Fibroblast of skin of right biceps (primary cell): ENCODE results near the gene SLC26A5.
"Not testable (repeated sequence)": the region's sequence is repeated elsewhere in the genome, so short reads cannot be mapped to it uniquely, and the experiment has no call there.

Experiments
- DNase-seq: peaks from one replicate; pipeline ENCODE4 v3.0.0-alpha.2; 2013

The SLC26A5 gene

DNA sequence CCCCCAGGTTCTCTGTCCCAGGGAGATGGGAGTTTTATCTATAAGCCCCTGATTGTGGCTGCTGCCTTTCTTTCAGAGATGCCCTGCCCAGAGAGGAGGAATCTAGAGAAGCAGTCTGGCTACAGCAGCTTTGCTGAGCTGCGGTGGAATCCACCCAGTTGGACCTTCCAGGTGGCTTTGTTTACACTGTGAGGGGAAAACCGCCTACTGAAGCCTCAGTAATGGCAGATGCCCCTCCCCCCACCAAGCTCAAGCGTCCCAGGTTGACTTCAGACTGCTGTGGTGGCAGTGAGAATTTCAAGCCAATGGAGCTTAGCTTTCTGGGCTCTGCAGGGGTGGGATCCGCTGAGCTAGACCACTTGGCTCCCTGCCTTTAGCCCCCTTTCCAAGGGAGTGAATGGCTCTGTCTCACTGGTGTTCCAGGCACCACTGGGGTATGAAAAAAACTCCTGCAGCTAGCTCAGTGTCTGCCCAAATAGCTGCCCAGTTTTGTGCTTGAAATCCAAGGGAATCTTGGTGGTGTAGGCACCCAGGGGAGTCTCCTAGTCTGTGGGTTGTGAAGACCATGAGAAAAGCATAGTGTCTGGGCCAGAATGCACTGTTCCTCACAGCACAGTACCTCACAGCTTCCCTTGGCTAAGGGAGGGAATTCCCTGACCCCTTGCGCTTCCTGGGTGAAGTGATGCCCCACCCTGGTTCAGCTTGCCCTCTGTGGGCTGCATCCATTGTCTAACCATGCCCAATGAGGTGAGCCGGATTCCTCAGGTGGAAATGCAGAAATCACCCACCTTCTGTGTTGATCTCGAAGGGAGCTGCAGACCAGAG, 40.0 kb downstream of the SLC26A5 start:
- DNase-seq, result not testable (repeated sequence)

DNA sequence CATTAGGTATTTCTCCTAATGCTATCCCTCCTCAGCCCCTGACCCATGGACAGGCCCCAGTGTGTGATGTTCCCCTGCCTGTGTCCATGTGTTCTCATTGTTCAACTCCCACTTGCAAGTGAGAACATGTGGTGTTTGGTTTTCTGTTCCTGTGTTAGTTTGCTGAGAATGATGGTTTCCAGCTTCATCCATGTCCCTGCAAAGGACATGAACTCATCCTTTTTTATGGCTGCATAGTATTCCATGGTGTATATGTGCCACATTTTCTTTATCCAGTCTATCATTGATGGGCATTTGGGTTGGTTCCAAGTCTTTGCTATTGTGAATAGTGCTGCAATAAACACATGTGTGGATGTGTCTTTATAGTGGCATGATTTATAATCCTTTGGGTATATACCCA, 46.3 kb downstream of the SLC26A5 start:
- DNase-seq, result not testable (repeated sequence)

DNA sequence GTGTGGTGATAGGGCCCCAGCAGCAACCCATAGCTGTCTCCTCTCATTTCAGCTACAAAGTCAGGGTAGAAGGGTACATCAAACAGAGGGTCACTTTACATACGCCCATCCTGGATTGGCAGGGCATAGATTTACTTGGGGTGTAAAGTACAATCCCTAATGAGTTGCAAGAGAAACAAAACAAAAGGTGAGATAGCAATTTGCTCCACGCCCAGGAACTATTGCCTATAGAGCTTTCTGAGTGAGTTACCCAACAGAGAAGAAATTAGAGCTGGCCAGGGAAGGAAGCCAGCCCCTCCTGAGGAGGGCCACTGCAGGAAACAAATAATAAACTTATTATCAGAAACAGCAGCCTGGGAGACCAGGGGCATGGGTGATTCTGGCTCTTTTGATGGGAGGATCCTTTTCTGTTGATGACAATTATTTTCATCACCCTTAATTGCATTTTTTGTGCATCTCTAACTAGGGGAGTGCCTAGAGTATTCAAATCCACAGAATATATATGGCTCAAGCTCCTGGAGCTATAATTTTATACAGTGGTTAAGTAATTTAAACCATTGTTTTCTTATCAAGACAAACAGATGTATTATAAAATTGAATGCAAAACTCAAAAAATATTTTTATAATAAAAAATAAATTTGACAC, 47.4 kb downstream of the SLC26A5 start:
- DNase-seq, result no peak

DNA sequence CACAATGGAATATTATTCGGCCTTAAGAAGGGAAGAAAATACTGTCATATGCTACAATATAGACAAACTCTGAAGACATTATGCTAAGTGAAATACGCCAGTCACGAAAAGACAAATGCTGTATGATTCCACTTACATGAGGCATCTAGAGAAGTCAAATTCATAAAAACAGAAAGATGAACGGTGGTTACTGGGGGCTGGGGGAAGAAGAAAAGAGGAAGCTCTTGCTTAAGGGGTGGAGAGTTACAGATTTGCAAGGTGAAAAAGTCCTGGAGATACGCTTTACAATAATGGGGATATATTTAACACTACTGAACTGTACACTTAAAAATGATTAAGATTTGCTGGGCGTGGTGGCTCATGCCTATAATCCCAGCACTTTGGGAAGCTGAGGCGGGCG, 49.5 kb downstream of the SLC26A5 start:
- DNase-seq, result no peak

DNA sequence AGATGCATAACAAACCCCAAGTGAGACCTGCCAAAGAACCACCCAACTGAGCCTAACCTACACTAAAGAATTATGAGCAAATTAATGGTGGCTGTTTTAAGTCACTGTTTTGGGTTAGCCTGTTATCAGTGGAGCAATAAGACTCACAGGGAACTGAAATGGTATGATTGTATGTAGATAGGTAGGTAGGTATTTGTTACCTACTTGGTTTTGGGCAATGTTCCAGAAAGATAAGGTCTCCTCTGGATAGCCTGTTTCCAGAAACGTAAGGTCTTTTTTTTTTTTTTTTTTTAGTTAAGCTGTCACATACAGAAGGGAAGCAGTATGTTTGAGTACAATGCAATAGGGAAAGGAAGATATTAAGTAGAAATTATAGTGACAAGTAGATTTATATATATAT, 50.9 kb downstream of the SLC26A5 start:
- no peak for DNase-seq

DNA sequence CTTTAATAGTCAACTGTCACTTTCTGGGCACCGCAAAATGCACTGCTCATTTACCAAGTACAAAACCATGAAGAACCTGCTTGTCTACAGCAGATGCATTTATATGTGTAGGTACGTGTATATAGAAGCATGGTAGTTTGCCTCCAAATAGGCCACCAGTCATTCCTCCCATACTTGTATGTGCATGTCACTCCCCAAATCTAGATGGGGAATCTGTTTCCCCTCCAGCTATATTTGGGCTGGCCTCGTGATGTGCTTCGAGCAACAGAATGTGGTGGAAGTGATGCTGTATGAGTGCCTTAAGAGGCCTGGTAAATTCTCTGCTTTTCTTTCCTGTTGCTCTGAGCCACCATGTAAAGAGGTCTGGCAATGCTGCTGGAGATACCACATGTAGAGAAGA, 51.4 kb downstream of the SLC26A5 start:
- DNase-seq, result no peak

DNA sequence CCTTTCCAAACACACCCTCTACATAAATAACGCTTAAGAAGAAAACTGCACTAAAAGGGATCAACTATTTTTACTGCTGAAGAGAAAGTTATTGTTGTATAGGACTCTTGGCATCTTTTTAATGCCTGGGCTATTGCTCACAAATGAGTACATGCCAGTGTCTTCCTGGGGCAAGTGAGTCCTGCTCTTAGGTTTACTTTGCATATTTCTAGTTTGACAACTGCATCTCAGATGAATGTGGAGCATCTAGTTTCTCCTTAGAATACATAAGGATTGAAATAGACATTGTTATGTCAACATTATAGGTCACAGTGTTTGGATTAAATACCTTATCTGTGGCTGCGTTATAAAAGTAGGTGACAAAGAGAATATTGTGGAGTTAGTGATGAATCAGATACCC, 54.0 kb downstream of the SLC26A5 start:
- no peak for DNase-seq

DNA sequence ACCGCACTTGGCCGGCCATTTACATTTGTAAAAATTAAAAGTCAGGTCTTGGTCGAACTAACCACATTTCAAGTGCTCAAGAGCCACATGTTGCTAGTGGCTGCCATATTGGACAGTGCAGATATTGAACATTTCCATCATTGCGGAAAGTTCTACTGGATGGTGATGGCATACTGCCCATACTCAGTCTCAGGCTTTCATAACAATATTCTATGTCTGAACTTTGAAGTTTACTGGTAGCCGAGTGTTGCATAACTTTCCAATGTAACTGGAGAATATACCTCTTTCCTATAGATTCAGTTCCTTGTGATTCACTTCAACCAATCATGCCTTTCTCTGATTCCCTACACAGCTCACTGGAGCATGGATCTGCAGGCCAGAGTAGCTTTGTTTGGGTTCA, 54.9 kb downstream of the SLC26A5 start:
- no peak for DNase-seq

DNA sequence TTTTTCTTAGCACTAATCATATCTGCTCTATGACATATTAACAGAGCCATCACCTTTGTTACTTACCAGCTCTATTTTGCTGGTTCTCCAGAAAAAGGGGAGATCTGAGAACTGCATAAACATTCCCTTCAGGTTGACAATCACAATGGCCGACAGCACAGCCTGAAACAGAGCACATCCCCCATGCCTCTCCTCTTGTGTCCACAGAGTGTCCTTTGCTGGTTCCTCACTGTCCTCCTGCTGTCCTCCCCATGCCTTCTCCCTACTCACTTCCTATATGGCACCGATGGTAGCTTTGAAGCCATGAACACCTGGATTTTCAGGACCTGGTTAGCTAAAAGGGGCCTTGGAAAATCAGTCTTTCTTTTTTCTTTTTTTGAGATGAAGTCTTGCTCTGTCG, 56.7 kb downstream of the SLC26A5 start:
- DNase-seq, result no peak

DNA sequence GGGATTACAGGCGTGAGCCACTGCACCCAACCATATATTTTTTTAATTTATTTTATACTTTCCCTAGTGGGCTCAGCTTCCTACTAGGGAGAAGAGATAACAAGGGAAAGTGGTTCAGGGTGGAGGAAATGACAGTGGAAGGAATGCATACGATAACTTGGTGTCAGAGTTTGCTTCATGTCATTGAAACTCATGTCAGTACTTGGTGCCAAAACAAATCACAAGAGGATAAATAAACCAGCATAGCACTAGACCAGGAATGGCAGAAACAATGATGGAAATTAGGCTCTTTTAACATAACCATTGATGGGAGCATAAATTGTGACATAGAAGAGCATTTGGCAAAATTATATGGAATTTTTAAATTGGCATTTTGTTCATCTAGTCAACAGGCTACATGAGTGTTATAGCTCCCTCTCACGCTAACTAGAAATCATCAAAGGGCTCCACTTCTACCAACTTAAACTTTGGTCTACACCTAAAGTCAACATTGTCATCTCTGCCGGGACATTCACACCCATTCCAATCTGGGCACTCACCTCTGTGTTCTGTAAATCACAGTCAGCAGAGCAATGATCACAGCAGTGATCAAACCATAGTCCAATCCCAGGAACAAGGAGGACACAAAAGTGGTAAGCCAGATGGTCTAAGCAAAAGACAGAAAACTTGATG, 57.4 kb downstream of the SLC26A5 start:
- no peak for DNase-seq

DNA sequence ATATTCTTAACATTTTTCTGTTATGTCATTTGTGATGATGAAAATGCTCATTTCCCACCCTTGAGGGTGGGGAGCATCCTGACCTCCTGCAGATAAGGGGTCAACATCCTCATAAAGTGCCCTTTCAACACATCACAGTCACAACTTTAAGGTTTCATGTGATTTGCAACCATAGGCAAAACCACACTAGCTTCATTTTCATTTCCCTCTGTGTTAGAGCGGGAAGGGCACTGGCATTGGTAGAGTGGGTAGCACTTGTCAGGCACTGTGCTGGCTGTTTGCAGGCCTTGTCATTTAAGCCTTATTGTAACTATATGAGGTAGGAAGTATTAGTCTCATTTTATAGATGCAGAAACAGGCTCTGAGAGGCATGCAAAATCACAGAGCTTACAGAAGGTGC, 58.8 kb downstream of the SLC26A5 start:
- DNase-seq, result no peak

DNA sequence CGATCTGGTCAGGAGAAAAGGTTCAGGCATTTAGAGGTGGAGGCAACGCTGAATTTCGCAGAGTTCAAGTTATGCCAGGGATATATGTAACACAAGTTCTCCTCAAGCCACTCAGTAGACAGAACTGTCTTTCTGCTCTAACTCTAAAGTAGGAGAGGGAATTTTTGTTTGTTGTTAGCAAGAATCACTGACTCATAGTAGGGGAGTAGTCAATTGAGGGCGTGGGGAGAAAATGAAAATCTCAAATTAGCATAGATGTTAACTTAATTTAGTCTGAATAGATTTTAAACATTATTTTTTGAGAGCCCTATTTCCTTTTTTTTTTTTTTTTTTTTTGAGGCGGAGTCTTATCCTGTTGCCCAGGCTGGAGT, 64.0 kb downstream of the SLC26A5 start:
- DNase-seq, result no peak

DNA sequence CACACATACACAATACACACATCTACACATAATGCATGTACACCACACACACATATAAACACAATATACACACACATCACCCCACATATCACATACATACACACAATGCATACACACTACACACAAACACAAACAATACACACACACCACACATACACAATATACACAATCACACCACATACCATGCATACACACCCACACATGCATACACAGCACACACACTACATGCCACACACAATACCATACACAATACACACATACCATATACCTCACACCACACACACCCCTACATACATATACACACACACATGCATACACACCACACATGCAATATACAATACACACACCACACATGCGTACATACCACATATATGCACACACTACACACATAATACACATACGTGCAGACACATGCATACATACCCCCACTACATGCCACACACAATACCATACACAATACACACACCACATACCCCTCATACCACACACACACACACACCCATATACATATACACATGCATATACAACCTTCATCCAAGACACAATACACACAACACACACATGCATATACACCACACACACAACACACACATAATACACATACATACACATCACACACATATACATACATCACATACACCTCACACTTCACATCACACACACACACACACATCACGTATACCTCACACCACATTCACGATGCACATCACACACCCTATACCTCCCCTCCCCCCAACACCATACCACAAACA, 64.6 kb downstream of the SLC26A5 start:
- no peak for DNase-seq

DNA sequence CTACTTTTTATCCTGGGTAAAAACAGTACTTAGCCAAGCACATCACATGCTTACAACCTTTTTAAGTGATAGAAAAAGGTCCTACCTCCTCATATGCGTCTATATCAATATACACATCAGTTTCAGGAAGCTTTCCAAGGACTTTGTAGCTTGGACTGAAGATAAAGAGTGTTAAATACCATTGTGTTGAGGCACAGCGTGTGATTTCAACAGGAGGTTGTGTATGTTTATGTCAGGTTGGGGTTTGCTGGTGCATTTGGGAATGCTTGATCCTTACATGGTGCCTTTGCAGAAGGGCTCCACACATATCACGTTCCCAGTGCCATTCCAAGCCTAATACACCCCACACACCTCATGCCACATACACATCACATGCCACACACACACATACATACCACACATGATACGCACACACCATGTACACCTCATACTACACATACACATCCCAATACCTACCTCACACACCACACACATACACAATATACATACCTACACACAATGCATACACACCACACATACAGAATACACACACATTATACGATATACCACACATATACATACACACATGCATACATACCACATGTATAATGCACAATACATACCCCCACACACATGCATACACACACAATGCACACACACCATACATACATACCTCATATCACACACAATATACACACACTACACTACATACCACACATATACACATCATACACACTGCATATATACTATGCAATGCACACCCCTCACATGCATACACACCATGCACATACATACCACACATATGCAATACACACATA, 65.4 kb downstream of the SLC26A5 start:
- DNase-seq, result no peak

DNA sequence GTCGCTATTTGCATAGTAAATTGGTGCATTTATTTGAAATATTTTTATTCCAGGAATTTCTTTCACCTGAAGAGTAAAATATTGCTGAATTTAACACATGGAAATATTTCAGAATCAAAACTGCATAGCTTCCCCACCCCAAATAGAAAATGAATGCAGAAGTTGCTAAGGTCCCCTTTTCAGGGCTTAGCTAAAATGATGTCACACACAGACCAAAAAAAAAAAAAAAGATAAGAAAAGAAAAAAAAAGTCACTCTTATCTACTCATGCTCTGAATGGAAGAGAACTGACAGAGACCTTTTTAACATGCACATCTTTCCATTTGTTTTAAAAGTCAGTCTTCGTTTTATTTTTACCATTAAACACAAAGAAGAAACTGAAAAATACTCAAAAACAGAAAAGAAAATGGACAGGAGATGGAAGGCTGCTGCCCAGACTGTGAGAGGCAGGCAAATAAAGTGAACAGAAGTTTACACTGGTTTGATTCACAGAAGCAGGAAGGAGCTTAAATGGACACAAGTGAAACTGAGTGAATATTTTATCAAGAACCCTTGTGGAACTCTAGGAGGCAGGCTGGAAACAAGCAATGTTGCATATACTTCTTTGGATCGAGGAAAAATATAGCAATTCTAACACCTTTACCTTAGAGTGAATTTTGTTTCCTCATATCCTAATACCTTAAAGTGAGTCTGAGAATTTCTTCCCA, 66.6 kb downstream of the SLC26A5 start:
- no peak for DNase-seq

DNA sequence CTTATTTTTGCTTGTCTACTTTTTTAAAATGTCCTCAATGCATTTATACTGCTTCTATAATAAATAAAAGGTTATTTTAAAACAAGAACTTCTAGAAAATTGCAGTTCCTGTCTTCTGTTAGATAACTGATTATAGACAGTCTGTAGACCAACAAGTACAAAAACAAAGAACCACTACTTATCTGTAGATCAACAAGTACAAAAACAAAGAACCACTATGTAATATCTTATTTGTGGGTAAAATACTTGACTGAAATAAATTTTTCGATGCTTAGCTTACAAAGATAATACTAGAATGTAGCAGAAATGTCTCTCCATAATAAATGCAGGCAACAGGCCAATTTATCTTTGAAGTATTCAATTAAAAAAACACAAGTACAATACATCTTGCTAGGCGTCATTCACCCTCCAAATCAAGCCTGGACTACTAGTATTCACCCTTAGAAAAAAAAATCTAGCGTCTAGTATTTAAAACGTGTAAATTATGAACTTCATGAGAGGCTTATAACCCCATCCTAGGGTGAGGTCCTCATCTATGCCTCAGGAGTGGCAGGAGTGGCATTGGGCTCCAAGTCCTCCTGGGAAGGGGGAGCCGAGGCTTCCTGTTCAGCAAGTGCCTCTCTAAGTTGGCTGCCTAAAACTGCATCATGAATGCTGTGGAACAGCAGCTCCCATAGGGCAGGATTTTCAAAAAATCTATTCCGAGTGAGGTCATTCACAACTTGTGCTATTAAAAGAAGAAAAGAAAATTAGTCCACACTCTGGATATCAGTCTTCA, 72.0 kb downstream of the SLC26A5 start:
- no peak for DNase-seq

DNA sequence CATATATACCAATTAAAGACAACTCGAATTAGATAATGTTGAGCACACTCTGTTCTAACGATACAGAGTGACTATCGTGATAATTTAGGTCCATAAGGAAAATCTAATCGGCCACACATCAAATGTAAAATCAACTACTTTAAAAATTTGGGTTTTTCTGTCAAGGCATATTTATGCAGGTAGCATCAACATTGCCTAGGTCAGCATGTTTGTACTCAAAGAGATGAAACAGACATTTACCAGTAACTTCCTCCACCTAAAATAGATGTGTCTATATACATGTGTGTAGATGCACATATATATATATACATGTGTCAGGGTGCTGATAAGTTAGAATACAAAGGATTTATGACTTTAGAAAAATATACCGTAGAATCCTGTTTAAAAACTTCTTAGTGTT, 76.6 kb downstream of the SLC26A5 start:
- no peak for DNase-seq

DNA sequence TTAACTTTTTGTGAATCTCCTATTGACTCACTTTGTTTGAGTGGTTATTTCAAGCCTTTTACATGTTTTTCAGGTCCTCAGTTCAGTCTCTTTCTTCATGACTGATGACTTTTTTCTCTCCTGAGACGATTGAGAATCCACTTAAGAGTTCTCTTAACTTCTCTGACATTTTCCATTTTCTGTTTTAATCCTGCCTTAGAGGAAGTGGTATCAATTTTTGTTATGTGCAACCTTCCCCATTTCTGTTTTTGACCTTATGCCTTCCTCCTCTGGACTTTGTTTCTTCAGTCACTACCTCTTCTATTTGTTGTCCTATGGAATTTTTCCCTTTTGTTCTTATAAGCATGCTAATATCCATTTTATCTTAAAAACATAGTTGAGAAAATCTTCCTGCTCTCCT, 96.2 kb downstream of the SLC26A5 start:
- DNase-seq, result no peak

DNA sequence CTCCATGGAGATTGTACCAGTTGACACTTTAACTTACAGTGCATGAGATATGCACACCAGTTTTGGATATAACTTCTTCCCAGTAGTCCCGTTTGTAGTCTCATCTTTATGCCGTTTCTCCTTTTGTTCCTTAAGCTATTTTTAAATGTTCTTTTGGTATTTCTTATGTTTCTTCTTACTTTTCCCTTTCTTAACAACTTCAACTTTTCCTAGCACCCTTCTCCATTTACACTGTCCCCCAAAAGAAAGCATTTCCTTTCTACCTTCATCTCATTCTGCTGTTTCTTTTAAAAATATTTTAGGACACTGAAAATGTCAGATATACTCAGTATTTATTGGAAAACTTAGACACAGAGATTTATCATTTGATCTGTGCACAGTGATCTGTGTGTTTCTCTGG, 97.0 kb downstream of the SLC26A5 start:
- DNase-seq, result no peak

DNA sequence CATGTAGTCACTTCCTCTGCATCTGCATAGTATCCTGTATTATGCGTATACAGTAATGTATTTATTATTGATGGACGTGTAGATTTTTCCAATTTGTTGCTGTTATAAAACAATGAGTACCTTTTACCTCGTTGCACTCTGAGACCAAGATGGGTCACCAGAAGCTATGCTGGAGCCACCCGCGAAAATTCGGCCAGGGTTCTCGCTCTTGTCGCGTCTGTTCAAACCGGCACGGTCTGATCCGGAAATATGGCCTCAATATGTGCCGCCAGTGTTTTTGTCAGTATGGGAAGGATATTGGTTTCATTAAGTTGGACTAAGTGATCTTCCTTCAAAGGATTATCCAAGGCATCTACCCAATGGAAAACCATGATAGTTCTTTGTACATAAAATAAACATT, 97.6 kb downstream of the SLC26A5 start:
- no peak for DNase-seq
